ENCODE data around the gene NFAT5.
"Not testable (repeated sequence)": the region's sequence is repeated elsewhere in the genome, so short reads cannot be mapped to it uniquely, and the experiment has no call there.

NFAT5 gene

DNA sequence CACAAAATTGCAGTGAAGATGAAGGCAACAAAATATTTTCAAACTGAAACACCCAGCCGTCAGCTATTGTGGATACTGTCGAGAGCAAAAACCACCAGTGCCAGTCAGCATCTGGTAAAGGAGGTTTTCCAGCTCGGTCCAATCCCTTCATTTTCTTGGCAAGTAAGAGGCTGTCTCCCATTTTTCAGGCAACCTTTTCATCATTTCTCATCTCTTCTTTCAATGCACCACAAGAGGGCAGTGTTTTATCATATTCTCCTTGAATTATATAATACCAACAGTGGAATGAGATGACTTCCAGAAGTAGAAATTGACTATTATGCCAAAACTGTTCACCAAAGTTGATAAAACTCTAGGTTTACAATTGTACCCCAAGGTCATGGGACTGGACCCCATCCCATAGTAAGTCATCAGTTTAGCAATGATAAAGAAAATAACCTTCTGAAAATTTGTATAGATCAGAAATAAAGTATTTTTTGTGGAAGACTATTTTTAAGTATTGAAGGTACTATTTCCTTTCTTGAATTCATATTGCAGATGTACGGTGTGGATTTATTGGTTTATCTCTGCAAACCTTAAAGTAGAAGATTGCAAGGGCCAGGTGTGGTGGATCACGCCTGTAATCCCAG lies 143.8 kb downstream of the NFAT5 start:
- no peak for DNase-seq

DNA sequence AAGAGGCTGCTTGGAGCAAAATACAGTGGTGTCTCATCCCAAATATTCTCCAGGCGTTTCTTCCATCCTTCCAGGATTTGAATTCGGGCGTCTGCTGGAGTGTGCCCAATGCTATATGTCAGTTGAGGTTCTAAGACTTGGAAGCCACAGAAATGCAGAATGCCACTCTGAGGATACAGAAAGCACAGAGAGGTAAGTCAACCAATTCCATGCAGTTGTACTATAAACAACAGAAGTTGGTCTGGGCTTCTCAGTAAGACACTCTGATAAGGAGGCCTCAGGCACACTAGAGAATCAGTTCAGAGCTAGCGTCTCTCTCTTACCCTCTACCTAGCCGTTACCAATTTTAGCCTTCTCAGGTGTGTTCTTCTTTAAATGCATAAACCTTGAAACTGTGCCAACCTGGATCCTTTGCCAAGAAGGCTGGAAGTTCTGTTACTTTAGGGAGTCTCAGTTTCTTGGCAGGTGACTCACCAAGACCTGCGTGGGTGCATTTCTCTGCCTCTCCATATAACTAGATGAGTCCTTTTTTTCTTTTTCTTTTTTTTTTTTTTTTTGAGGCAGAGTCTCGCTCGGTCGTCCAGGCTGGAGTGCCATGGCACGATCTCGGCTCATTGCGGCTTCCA lies 145.5 kb downstream of the NFAT5 start:
- DNase-seq: no peak

DNA sequence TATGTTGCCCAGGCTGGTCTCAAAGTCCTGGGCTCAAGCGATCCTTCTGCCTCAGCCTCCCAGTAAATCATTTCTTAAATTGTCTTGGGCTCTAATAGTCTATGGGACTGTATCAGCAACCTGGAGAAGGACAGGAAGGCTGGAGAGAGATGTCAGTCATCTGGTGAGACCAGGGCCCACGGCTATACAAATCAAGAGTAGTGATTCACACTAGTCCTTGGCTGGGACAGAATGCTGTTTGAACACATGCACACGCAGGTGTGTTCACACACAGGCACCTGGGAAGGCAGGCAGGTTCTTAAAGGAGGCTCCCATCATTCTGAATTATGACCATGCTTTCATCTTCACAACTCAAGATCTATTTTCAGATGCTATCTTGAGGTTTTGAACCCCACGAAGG lies 146.5 kb downstream of the NFAT5 start:
- DNase-seq: no peak

DNA sequence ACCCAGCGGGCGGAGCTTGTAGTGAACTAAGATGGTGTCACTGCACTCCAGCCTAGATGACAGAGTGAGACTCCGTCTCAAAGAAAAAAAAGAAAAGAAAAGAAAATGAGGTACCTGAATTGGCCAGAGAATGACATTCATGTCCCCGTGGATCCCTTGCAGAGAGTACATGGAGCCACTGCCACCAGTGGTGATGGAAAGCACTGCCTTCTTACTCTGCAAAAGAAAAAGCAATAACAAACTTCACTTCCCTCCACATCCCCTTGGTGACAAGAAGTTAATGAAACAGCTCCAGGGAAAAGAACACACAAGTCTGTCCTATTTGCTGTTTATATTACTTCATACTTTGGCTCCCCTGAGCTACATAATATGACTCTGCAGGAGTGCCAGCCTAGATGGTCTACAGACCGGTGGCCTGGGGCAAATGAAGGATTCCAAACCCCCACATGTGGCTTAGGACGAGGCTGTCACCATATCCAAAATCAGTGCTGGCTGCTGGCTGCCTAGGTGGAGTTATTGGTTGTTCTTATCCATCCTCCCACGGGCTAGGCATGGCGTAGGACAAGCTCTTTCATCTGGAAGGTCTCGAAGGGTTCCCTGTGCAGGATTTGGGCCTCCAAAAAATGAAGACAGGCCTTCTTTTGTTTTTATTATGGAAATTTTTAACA lies 147.3 kb downstream of the NFAT5 start:
- no peak for DNase-seq

DNA sequence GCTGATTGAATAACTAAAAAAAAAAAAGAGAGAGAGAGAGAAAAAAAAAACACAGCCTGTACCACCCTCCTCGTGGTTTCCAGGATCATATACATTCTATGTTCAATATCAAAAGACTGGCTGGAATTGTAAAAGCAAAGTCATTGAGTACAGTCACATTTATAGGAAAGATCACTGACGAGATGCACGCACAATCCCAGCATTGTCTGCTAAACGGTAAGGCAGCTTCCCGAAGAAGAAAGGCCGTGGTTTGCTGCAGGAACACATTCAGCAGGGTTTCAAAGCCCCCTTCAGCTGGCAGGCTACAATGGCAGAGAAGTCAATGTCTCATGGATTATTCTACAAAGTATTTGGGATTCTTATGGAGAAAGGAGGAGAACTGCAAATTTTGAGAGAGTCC lies 151.3 kb downstream of the NFAT5 start:
- DNase-seq: no peak

DNA sequence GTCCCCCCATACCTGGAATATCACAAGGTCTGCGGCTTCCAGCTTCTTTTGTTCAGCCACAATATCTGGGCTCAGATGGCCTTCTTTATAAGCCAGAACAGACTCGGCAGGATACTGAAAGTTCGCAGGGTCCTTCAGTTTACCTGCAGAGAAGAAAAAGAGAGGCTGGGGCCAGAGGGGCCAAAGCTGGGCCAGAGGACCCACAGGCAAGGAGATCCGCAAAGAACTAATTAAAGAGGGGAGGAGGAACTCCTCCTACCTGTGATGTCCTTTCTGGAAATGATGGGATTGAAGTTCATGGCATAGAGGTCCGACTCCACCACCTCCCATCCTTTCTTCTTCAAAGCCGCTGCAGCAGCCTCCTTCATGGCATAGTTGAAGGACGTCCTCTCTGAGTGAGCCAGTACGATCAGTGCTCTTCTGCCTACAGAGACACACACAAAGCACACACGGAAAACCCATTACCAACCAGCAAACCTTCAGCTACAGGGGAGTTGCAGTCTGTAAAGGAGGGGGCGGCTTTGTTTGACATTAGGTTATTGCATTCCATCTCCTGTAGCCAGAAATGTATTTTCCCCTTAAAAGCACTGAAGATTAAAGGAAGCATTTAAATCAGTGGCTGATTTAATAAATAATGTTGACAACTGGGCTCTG lies 152.5 kb downstream of the NFAT5 start:
- DNase-seq: no peak

DNA sequence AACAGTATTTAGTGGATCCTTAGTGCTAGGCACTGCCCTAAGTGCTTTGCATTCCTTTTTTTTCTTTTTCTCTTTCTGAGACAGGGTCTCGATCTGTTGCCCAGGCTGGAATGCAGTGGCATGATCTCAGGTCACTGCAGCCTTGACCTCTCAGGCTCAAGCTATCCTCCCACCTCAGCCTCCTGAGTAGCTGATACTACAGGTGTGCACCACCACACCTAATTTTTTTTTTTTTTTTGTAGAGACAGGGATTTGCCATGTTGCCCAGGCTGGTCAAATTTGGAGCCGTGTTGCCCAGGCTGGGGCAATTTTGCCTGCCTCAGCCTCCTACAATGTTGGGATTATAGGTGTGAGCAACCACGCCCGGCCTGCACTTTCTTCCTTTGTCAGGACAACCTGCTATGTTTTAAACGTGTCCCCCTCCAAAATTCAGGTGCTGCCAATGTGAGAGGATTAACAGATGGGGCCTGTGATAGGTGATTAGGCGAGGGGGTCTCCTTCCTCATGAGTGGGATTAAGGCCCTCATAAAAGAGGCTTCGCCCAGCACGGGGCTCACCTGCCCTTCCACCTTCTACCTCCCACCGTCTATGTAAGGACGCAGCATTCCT lies 155.2 kb downstream of the NFAT5 start:
- no peak for DNase-seq

DNA sequence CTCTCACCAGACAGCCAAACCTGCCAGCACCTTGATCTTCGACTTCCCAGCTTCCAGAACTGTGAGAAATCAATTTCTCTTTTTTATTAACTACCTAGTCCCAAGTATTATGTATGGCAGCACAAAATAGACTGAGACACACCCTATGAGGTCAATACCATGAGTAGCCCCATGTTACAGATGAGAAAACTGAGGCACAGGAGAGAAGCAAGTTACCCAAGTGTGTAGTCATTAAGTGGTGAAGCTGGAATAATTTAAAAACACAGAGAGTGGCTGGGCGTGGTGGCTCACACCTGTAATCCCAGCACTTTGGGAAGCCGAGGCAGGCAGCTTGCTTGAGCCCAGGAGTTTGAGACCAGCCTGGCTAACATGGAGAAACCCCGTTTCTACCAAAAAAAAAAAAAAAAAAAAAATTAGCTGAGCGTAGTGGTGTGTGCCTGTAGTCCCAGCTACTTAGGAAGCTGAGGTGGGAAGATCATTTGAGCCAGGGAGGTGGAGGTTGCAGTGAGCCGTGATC lies 155.7 kb downstream of the NFAT5 start:
- no peak for DNase-seq

DNA sequence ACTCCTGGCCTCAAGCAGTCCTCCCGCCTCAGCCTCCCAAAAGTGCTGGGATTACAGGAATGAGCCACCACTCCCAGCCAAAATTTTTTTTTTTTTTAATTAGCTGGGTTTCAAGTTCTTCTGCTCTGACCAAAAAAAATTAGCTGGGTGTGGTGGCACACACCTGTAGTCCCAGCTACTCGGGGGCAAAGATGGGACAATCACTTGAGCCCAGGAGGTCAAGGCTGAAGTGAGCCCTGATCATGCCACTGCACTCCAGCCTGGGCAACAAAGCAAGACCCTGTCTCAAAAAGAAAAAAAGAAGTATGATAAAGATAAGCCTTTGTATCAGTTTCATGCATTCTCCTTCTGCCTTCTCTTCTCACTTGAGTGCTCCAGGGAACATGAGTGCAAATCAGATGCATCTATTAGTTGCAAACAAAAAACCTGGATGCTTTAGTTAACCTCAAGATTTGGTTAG lies 158.7 kb downstream of the NFAT5 start:
- no peak for DNase-seq

DNA sequence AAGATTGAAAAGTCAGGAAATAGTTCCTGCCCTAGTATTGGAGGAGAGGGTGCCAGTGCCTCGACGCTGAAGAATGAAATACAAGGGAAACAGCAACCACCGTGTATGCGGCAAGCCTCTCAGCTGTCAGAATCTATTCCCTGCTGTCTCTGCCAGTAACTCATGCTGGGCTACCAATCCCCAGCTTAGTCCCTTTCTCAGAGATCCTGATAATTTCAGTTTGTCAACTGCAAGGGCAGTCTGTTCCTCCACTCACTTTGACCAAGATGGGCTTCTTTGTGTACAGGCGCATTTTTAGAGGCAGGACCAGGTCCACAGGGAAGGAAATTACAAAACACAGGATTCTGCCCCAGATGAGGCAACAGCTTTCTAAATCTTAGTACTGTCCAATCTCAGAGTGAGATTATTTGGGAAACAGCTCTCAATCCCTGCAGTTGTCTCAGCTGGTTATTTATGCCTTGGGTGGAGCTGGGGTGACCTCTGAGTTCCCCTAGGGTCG lies 159.3 kb downstream of the NFAT5 start:
- no peak for DNase-seq

DNA sequence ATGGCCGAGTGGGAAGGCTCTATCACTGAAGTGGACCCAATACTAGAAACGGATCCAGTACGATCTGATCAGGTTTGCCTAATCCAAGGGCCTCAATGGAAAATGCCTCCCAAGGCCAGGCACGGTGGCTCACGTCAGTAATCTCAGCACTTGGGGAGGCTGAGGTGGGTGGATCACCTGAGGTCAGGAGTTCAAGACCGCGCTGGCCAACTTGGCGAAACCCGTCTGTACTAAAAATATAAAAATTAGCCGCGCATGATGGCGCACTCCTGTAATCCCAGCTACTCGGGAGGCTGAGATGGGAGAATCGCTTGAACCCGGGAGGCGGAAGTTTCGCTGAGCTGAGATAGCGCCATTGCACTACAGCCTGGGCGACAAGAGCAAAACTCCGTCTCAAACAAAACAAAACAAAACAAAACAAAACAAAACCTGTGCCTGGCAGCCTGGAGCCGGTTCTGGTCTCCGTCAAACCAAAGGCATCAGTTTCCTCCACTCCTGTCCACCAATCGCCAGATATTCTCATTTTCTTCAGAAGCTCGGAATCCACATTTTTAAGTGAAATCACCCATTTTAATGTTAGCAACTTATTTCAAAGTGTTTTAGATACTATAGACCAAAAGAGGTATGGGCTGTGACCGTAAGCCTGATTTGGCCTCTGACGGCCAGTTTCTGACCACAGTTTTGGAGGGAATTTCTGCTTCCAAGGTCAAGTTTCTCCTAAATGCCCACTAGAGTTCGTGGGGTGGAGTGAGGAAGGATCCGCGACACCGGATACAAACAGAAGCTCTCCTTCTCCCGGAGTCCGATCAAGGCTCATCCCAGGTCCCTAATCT lies 159.9 kb downstream of the NFAT5 start:
- no peak for DNase-seq

DNA sequence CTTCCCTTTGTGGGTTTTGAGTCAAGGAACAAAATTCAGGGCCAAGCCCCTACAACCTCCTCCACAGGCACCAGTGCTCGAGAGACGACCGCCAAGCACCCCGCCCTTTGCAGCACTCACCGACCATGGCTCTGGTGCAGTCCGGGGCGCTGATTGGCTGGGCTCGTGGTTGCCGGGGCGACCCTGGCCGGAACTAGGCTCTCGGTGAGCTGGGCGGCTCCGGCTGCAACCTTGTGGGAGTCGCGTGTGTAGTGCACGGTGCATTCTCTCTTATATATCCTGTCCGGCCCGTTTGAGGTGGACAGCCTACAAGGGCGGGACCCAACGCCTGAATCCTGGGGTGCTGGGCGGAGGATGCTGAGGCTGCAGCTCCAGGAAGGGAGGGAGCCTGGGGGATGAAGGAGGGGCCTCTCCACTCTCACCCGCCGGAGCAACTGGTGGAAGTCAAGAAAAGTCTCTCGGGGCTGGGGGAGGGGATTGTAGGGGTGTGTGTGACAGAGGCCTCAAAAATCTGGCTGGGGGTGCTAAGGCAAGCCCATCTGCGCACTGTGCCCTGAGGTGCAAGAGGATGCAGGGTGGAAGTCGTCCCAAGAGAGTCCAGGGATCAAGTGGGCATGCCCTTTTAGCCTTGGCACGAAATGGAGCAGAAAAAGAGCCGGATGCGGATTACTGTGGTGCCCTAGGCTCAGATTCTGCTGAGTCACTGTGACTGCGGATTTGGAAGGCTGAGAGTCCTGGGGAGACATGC lies 160.7 kb downstream of the NFAT5 start, which contains the start of gene NQO1:
Gene NQO1 (minus strand): TSS at position 248 of the 748 bp plus-strand sequence. CDS start 121 bp downstream, at position 127.
- DNase-seq: peak; percentile 94

DNA sequence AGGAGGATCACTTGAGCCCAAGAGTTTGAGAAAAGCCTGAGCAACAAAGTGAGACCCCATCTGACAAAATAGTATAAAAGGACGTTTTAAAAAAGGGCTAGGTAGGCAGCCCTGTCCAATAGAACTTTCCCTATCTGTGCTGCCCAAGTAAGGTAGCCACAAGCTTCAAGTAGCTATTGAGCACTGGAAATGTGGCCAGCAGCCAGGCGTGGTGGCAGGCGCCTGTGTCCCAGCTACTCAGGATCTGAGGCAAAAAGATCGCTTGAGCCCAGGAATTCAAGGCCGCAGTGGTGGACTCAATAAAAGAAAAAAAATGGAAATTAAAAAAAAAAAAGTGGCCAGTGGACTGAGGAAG lies 162.1 kb downstream of the NFAT5 start:
- no peak for DNase-seq

DNA sequence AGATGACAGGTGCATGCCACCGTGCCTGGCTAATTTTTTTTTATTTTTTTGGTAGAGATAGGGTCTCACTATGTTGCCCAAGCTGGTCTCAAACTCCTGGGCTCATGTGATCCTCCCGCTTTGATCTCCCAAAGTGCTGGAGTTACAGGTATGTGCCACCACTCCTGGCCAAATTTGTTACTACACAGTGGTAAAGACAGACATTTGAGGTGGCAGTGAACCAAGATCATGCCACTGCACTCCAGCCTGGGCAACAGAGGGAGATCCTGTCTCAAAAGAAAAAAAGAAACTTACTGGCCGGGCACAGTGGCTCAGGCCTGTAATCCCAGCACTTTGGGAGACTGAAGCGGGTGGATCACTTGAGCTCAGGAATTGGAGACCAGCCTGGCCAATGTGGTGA lies 163.3 kb downstream of the NFAT5 start:
- DNase-seq: not testable (repeated sequence)

DNA sequence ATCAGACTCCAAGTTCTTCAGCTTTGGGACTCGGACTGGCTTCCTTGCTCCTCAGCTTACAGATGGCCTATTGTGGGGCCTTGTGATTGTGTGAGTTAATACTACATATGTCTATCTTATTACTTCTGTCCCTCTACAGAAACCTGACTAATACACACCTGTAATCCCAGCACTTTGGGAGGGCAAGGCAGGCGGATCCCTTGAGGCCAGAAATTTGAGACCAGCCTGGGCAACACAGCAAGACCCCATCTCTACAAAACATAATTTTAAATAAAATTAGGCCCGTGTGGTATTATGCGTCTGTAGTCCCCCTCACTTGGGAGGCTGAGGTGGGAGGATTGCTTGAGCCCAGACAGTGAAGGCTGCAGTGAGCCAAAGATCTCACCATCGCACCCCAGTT lies 165.5 kb downstream of the NFAT5 start:
- not testable (repeated sequence) for DNase-seq

GRCh38 chr16:69732101-69732500 lies 166.3 kb downstream of the NFAT5 start:
- DNase-seq: no peak

- DNase-seq: no peak
Measured at GRCh38 chr16:69741519-69741918, 175.8 kb downstream of the NFAT5 start.

DNA sequence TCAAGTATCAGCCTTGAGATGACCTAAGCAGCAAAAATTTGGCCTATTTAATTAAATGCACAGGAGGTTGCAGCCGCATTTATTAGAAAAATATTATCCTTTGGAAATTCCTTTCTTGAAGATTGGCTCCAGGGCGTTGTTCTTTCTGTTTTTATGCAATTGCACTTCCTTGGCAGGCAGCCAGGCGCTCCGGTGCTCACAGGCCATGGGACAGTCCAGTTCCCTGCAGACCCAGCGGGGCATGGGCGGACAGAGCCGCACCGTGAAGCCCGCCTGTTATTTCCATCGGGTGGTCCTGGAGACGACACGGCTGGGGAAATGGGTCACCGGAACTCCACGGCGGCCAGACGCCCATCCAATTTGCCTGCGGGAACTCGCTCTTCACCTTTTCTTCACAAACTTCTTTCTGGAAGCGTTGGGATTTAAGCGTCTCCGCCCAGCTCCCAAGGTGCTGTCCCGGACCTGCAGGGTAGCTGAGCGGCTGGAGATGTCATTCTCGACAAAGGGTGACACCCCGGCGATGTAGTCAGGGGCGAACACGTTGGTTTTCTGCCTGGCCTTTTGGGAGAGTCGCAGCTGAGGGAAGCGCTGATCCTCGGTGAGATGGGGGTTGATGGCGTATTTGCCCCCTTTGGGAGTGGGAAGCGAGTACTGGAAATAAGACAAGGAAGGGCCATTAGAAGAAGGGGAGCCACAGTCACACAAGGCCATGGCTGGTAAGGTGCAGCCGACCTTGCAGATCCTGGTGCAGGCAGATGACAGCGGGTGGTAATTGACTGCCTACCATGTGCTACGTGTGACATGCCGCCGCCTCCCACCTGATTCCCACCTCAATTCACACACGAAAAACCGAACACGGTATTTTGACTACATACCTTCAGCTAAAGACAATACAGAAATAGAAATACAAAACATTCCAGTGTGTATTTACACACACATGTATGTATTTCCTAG lies 176.5 kb downstream of the NFAT5 start:
- DNase-seq: no peak

- DNase-seq: no peak
Measured at GRCh38 chr16:69744363-69745231, 178.8 kb downstream of the NFAT5 start.

Measured in activated effector memory CD4-positive, alpha-beta T cell treated with anti-CD3 and anti-CD28 coated beads, Interleukin-2, amount 50 U/mL, for 16 hours (primary cell).